ENCODE measurements around the gene SGSM1.

DNA sequence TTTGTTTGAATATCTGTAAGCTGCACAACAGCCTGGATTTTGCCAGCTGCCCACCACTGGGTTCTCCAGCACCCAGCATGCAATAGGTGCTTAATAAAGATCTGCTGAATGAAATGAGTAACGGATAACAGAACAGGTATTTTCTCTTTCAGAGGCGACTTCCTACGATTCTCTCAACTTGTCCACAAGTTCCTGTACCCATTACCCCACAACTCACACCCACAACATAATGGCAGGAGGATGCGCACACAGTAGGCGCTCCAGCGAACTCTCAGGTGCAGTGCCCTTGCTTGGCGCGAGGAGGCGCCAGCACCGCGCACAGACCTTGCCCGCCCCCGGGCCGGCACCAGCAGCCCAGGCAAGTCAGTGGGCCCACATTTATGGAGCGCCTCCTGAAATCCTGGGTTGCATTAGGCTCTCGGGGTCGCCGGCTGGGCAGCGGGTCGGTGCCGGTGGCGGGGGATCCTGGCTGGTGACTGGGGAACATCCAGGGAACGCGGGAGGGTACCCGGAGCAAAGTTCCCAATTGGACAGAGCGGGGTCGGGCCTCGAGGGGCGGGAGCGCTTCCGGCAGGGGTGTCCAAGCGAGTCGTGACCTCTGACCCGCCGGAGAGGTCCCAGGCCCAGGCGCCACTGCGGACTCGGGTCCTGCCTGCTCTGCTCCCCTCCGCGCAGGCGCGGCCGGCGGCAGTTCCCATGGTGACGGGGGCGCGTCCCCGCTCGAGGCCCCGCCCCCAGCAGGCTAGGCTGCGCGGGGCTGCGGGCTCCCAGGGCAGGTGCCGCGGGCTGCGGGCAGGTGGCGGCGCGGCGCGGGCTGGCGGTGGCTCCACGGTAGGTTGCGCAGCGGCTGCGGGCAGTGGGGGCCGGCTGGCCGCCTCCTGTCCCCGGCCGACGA is 146.2 kb downstream of the SGSM1 start, which contains the start of gene KIAA1671:
- TF ChIP-seq, protein P1, sequence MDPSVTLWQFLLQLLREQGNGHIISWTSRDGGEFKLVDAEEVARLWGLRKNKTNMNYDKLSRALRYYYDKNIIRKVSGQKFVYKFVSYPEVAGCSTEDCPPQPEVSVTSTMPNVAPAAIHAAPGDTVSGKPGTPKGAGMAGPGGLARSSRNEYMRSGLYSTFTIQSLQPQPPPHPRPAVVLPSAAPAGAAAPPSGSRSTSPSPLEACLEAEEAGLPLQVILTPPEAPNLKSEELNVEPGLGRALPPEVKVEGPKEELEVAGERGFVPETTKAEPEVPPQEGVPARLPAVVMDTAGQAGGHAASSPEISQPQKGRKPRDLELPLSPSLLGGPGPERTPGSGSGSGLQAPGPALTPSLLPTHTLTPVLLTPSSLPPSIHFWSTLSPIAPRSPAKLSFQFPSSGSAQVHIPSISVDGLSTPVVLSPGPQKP (CRISPR knock-in tag; IDR thresholded peaks at IDR 0.05) = no peak
- TF ChIP-seq TAF1 (IDR thresholded peaks at IDR 0.05; ENCODE audit: control insufficient read depth, extremely low read depth, insufficient read depth, low read length, severe bottlenecking) = no peak
- TF ChIP-seq, protein P2, sequence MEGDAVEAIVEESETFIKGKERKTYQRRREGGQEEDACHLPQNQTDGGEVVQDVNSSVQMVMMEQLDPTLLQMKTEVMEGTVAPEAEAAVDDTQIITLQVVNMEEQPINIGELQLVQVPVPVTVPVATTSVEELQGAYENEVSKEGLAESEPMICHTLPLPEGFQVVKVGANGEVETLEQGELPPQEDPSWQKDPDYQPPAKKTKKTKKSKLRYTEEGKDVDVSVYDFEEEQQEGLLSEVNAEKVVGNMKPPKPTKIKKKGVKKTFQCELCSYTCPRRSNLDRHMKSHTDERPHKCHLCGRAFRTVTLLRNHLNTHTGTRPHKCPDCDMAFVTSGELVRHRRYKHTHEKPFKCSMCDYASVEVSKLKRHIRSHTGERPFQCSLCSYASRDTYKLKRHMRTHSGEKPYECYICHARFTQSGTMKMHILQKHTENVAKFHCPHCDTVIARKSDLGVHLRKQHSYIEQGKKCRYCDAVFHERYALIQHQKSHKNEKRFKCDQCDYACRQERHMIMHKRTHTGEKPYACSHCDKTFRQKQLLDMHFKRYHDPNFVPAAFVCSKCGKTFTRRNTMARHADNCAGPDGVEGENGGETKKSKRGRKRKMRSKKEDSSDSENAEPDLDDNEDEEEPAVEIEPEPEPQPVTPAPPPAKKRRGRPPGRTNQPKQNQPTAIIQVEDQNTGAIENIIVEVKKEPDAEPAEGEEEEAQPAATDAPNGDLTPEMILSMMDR (IDR thresholded peaks at IDR 0.05 in 2 of 3, conservative IDR thresholded peaks at IDR 0.05 in 1 of 3; ENCODE audit: insufficient read depth in 2 of 3, low read depth in 1 of 3, low read length in 3 of 3) = peak; percentile 66 to 85 (median 80)
- TF ChIP-seq, protein P3, sequence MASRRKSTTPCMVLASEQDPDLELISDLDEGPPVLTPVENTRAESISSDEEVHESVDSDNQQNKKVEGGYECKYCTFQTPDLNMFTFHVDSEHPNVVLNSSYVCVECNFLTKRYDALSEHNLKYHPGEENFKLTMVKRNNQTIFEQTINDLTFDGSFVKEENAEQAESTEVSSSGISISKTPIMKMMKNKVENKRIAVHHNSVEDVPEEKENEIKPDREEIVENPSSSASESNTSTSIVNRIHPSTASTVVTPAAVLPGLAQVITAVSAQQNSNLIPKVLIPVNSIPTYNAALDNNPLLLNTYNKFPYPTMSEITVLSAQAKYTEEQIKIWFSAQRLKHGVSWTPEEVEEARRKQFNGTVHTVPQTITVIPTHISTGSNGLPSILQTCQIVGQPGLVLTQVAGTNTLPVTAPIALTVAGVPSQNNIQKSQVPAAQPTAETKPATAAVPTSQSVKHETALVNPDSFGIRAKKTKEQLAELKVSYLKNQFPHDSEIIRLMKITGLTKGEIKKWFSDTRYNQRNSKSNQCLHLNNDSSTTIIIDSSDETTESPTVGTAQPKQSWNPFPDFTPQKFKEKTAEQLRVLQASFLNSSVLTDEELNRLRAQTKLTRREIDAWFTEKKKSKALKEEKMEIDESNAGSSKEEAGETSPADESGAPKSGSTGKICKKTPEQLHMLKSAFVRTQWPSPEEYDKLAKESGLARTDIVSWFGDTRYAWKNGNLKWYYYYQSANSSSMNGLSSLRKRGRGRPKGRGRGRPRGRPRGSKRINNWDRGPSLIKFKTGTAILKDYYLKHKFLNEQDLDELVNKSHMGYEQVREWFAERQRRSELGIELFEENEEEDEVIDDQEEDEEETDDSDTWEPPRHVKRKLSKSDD (conservative IDR thresholded peaks at IDR 0.05; ENCODE audit: low read length) = no peak
- no peak for TF ChIP-seq MYC (IDR thresholded peaks at IDR 0.05; ENCODE audit: low read depth, low read length)
- no peak for TF ChIP-seq MYC (CRISPR knock-in tag; IDR thresholded peaks at IDR 0.05; ENCODE audit: borderline replicate concordance, low read depth)
- no peak for TF ChIP-seq E2F4 (CRISPR knock-in tag; IDR thresholded peaks at IDR 0.05; ENCODE audit: low read depth)
- TF ChIP-seq ZNF263 (CRISPR knock-in tag; IDR thresholded peaks at IDR 0.05; ENCODE audit: borderline replicate concordance) = no peak
- TF ChIP-seq HSF4 (CRISPR knock-in tag; IDR thresholded peaks at IDR 0.05; ENCODE audit: borderline replicate concordance) = no peak
- no peak for TF ChIP-seq NFATC3 (IDR thresholded peaks at IDR 0.05)
